HepG2 (cell line): Measurements from ENCODE around the gene CDX1. TPM values are rescaled to one million over a fixed set of nuclear protein-coding genes. Genes with fewer than 3 reads are reported as not detected.

ENCODE experiments used
- ATAC-seq: fragments of 200-7000 bp; cut with Tn5 transposase; 3 replicates; pipeline ENCODE4 v1.9.1; 2020; ENCODE audit warnings: mild to moderate bottlenecking, moderate library complexity
- BruUV-seq: library from RNA; stranded (reverse); fragments of 400-500 nt; replicated peaks from 2 replicates; lab custom pipeline; 2021; lab: Mats Ljungman, UMichigan
- CTCF ChIA-PET: fragments of 300-600 bp; formaldehyde crosslinking; extraction: SDS; loops from one replicate; lab custom pipeline; 2021; ENCODE audit warnings: low total read pairs, inconsistent platforms, low intra/inter-chr PET ratio; lab: Yijun Ruan, JAX
- POLR2A ChIA-PET: fragments of 350-600 bp; sonication (Branson Sonifier 250); formaldehyde crosslinking; loops from one replicate; lab custom pipeline; 2020; ENCODE audit warnings: antibody characterized with exemption, inconsistent platforms; lab: Yijun Ruan, JAX
- DNase-seq: peaks from one replicate; pipeline ENCODE4 v3.0.0-alpha.2; 2015; ENCODE audit warnings: low spot score
- FAIRE-seq: peaks from 3 replicates; lab custom pipeline; 2011; peaks lifted over from hg19 to GRCh38; lab: Jason Lieb, UNC
- H2AFZ ChIP-seq: one replicate; pipeline ENCODE4 v1.6.1; 2011; ENCODE audit warnings: low read length, inconsistent platforms
- H3K27ac ChIP-seq: fragments of 300-600 bp; 3 replicates; pipeline ENCODE4 v1.8.0; 2011; ENCODE audit warnings: mixed run types, mild to moderate bottlenecking, mixed read lengths, low read length, inconsistent platforms; ENCODE audit not compliant: insufficient read depth; ENCODE audit errors: extremely low read length
- H3K27me3 ChIP-seq, 2 experiments: fragments of 200-600 bp in 1 of 2; 2 replicates in 1 of 2; 3 replicates in 1 of 2; pipeline versions ENCODE4 v1.6.0 to v1.8.0; 2011; ENCODE audit warnings: low read length in 2 of 2, mild to moderate bottlenecking in 2 of 2, moderate library complexity in 2 of 2, inconsistent platforms in 1 of 2; ENCODE audit not compliant: insufficient read depth in 2 of 2, control insufficient read depth in 1 of 2
- H3K36me3 ChIP-seq, 2 experiments: fragments of 200-600 bp in 1 of 2; replicated peaks in 1 of 2; 2 replicates in 1 of 2; 3 replicates in 1 of 2; pipeline versions ENCODE4 v1.5.1 to v1.8.0; 2011; ENCODE audit warnings: low read length in 2 of 2, inconsistent platforms in 1 of 2; ENCODE audit not compliant: insufficient read depth in 2 of 2, control insufficient read depth in 1 of 2
- H3K4me1 ChIP-seq: 2 replicates; pipeline ENCODE4 v1.5.1; 2012; ENCODE audit warnings: low read length, inconsistent platforms; ENCODE audit not compliant: insufficient read depth
- H3K4me2 ChIP-seq: 2 replicates; pipeline ENCODE4 v1.6.0; 2011; ENCODE audit warnings: low read depth, low read length, inconsistent platforms
- H3K4me3 ChIP-seq, 3 experiments: fragments of 200-600 bp in 1 of 3; sonication (generic), shearing (Covaris generic) in 1 of 3; replicated peaks in 1 of 3; 2 replicates each; pipeline ENCODE4 v1.5.1; 2011 to 2016; ENCODE audit warnings: low read length in 3 of 3, inconsistent platforms in 2 of 3, low read depth in 2 of 3, mild to moderate bottlenecking in 2 of 3, control low read depth in 1 of 3, mixed read lengths in 1 of 3; ENCODE audit not compliant: insufficient read depth in 1 of 3
- H3K79me2 ChIP-seq: one replicate; pipeline ENCODE4 v1.6.1; 2011; ENCODE audit warnings: low read length, inconsistent platforms; ENCODE audit not compliant: insufficient read depth
- H3K9ac ChIP-seq: 2 replicates; pipeline ENCODE4 v1.6.0; 2011; ENCODE audit warnings: mild to moderate bottlenecking, low read depth, low read length, inconsistent platforms; ENCODE audit not compliant: insufficient read depth
- H3K9me3 ChIP-seq: 2 replicates; pipeline ENCODE4 v1.5.1; 2012; ENCODE audit warnings: mild to moderate bottlenecking, low read length
- H4K20me1 ChIP-seq: 2 replicates; pipeline ENCODE4 v1.6.0; 2011; ENCODE audit warnings: inconsistent platforms, mild to moderate bottlenecking, low read length, moderate library complexity; ENCODE audit not compliant: insufficient read depth
- ADNP ChIP-seq: sonication (generic); formaldehyde crosslinking; IDR thresholded peaks from 2 replicates; pipeline ENCODE4 v1.4.0; 2020; ENCODE audit warnings: missing genetic modification reagents
- CHD4 ChIP-seq: fragments of 200-600 bp; sonication (generic); IDR thresholded peaks from 2 replicates; pipeline ENCODE4 v1.7.0; 2017; ENCODE audit warnings: mild to moderate bottlenecking, low read length, borderline replicate concordance
- HBP1 ChIP-seq: IDR thresholded peaks from 2 replicates; pipeline ENCODE4 v1.6.1; 2016; ENCODE audit warnings: low read depth, control low read depth
- IKZF5 ChIP-seq: IDR thresholded peaks from 2 replicates; pipeline ENCODE4 v1.6.1; 2018; ENCODE audit warnings: missing genetic modification reagents, mild to moderate bottlenecking, missing compliant biosample characterization
- JUN ChIP-seq: sonication (generic); formaldehyde crosslinking; IDR thresholded peaks from 2 replicates; pipeline ENCODE4 v1.4.0; 2020; ENCODE audit warnings: mild to moderate bottlenecking, missing genetic modification reagents
- KDM1A ChIP-seq: IDR thresholded peaks from 2 replicates; pipeline ENCODE4 v1.6.1; 2016; ENCODE audit warnings: missing compliant biosample characterization
- NCOR1 ChIP-seq: fragments of 200-600 bp; sonication (generic); IDR thresholded peaks from 2 replicates; pipeline ENCODE4 v1.7.0; 2017; ENCODE audit warnings: antibody characterized with exemption, low read length, borderline replicate concordance
- STAG1 ChIP-seq: sonication (generic); formaldehyde crosslinking; IDR thresholded peaks from 2 replicates; pipeline ENCODE4 v1.4.0; 2020; ENCODE audit warnings: missing genetic modification reagents
- ZFP91 ChIP-seq: sonication (generic); formaldehyde crosslinking; IDR thresholded peaks from 2 replicates; pipeline ENCODE4 v1.9.0; 2022; ENCODE audit warnings: missing genetic modification reagents, mild to moderate bottlenecking, borderline replicate concordance
- ZMYM3 ChIP-seq: sonication (generic); formaldehyde crosslinking; IDR thresholded peaks from 2 replicates; pipeline ENCODE4 v1.5.1; 2020; ENCODE audit warnings: mild to moderate bottlenecking, missing genetic modification reagents
- ZNF260 ChIP-seq: sonication (generic); formaldehyde crosslinking; IDR thresholded peaks from 2 replicates; pipeline ENCODE4 v1.4.0; 2020; ENCODE audit warnings: missing genetic modification reagents, low read depth, mild to moderate bottlenecking, borderline replicate concordance
- ZNF629 ChIP-seq: sonication (generic); formaldehyde crosslinking; conservative IDR thresholded peaks from 2 replicates; pipeline ENCODE4 v1.5.0; 2020; ENCODE audit warnings: missing genetic modification reagents
- ZXDC ChIP-seq: sonication (generic); formaldehyde crosslinking; IDR thresholded peaks from 2 replicates; pipeline ENCODE4 v1.5.0; 2020; ENCODE audit warnings: mild to moderate bottlenecking, missing genetic modification reagents
- WGBS: methylation state at CpG from one replicate; pipeline ENCODE4 v1.1.6; 2017; ENCODE audit warnings: low lambda C conversion rate; 5-methylcytosine and 5-hydroxymethylcytosine counted together
- in situ Hi-C: cut with HindIII; loops from 2 replicates; pipeline ENCODE4 v1.10.0; 2017; ENCODE audit warnings: low pct_unique_long_range_greater_than_20kb; ENCODE audit not compliant: extremely low pct_ligation_motif_present
- intact Hi-C: fragments of 100-400 bp; cut with micrococcal nuclease; formaldehyde crosslinking; loops from one replicate; pipeline ENCODE4 v1.10.0; 2022; ENCODE audit not compliant: unreplicated experiment
- polyA plus RNA-seq, 8 experiments: library from polyadenylated mRNA; depleted of rRNA in 3 of 8; stranded (reverse) in 7 of 8; unstranded in 1 of 8; fragments of >200 nt; fragmentation: Illumina TruSeq in 4 of 8; extraction: Trizol in 4 of 8; gene quantifications; 2 replicates each; pipeline versions ENCODE4 v1.2.1 to v1.2.3, GENCODE V29; 2011 to 2016; ENCODE audit warnings: low read depth in 4 of 8, missing spikeins in 1 of 8, mixed read lengths in 1 of 8; ENCODE audit not compliant: insufficient read depth in 1 of 8
- total RNA-seq, 5 experiments: library from RNA; depleted of rRNA; stranded (reverse); fragments of >200 nt; fragmentation: Illumina TruSeq; extraction: Trizol; gene quantifications; 2 replicates each; pipeline ENCODE4 v1.2.3, GENCODE V29; 2016; ENCODE audit warnings: low read depth in 1 of 5

CDX1 gene
- total and polyA plus RNA-seq, 2 of the 13 experiments (the other 11 are each of a cell fraction or from before 2014, with no cell fraction given), result not detected

GRCh38 chr5:150146862-150147601 lies 19.5 kb upstream of the CDX1 start (continued):
- TF ChIP-seq HBP1 (CRISPR knock-in tag) (no peak), ZXDC (CRISPR knock-in tag) (no peak), ZFP91 (CRISPR knock-in tag) (peak; percentile 49; the same call in 1 of the 2 replicates), NCOR1 (no peak)

- ATAC-seq (no peak), FAIRE-seq (no peak), DNase-seq (no peak)
- BruUV-seq, result no TSS peak
- H3K36me3 ChIP-seq, result no peaks in the 10 kb centered on the region
- H3K9me3 ChIP-seq, result no peaks in the 10 kb centered on the region
- peaks cover 0 to 10% of the 10 kb centered on the region in 2 experiments; a peak in 3 of 5 replicates for H3K27me3 ChIP-seq
- intact Hi-C loops, result loop anchor here (10.0 kb wide), 1 partner anchor 277 kb away; no protein-coding TSS in a partner anchor
- ChIA-PET CTCF (no interaction called here), POLR2A (no interaction called here)
- H2AFZ ChIP-seq, result no peak overlapping the region
- H3K27ac ChIP-seq, result no peak overlapping the region
- H3K4me2 ChIP-seq, result no peak overlapping the region
- H3K4me3 ChIP-seq, result no peak overlapping the region
- H4K20me1 ChIP-seq, result no peaks in the 10 kb centered on the region
- 61% methylated on average over 7 of the region's 7 CpGs for WGBS
- no peaks in the 10 kb centered on the region for H3K79me2 ChIP-seq
- TF ChIP-seq STAG1 (CRISPR knock-in tag) (no peak), JUN (no peak), ADNP (CRISPR knock-in tag) (0 out of 2 replicates have a peak, but pooled peaks have one; percentile 17), ZNF629 (CRISPR knock-in tag) (peak; percentile 94), ZNF260 (CRISPR knock-in tag) (no peak), CHD4 (0 out of 2 replicates have a peak, but pooled peaks have one; percentile 44), ZMYM3 (0 out of 2 replicates have a peak, but pooled peaks have one; percentile 42), KDM1A (CRISPR knock-in tag) (peak; percentile 33; the same call in 1 of the 2 replicates), IKZF5 (CRISPR knock-in tag) (no peak)
- in situ Hi-C loops, result no loop called here
- H3K9ac ChIP-seq, result no peak overlapping the region
- H3K4me1 ChIP-seq, result peaks cover 64% of the 10 kb centered on the region
Measured at GRCh38 chr5:150147670-150148069, 18.9 kb upstream of the CDX1 start.
